ENCODE results near the gene PLA2G2C. TPM values are rescaled to one million over a fixed set of nuclear protein-coding genes. Genes with fewer than 3 reads are reported as not detected.

Gene PLA2G2C
- total RNA-seq, 1 donor from 2014 or later = not detected

DNA sequence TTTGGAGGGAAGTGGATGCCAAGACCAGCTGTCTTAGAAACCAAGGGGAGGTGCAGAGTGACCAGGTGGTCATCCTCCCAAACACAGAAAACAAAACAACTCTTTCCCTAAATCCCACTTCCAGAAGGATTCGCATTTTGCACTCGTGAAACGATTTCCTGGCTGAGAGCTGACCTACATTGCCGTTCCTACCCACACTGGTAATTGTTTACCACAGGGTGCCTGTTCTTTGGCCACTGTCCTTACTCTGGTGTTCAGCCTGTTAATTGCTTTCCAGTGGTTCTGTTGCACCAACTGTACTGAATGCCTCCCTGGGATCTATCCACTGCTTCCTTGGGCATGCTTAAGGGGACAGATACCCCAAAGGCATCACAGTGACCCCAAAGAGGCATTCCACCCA, 23.2 kb upstream of the PLA2G2C start:
- DNase-seq (no peak), ATAC-seq (ENCODE audit: low read depth) (no peak)
- intact Hi-C loops (cut with micrococcal nuclease) = no loop called here
- Mint-ChIP-seq H3K27ac (no peak overlapping the region), H3K9me3 (no peaks in the 10 kb centered on the region), H3K36me3 (ENCODE audit: low read depth) (no peaks in the 10 kb centered on the region), H3K27me3 (peaks cover 25% of the 10 kb centered on the region), H3K4me1 (peaks cover 14% of the 10 kb centered on the region), H3K4me3 (no peak overlapping the region)
- CTCF ChIA-PET = no interaction called here
- POLR2A ChIA-PET = no interaction called here
- TF ChIP-seq CTCF (IDR thresholded peaks at IDR 0.05) = no peak

GRCh38 chr1:20207546-20207945, 21.2 kb upstream of the PLA2G2C start:
- H3K27ac Mint-ChIP-seq = no peak overlapping the region
- TF ChIP-seq CTCF (IDR thresholded peaks at IDR 0.05) = no peak
- POLR2A ChIA-PET = no interaction called here
- no peaks in the 10 kb centered on the region for H3K36me3 Mint-ChIP-seq (ENCODE audit: low read depth)
- intact Hi-C loops (cut with micrococcal nuclease) = no loop called here
- no peak overlapping the region for H3K4me3 Mint-ChIP-seq
- no peak for ATAC-seq (ENCODE audit: low read depth)
- no peaks in the 10 kb centered on the region for H3K9me3 Mint-ChIP-seq
- DNase-seq = no peak
- peaks cover 38% of the 10 kb centered on the region for H3K27me3 Mint-ChIP-seq
- H3K4me1 Mint-ChIP-seq = peaks cover 6% of the 10 kb centered on the region
- CTCF ChIA-PET = no interaction called here

GRCh38 chr1:20202166-20202565, 15.8 kb upstream of the PLA2G2C start:
- no peaks in the 10 kb centered on the region for H3K4me1 Mint-ChIP-seq
- ATAC-seq (ENCODE audit: low read depth) (no peak), DNase-seq (no peak)
- H3K9me3 Mint-ChIP-seq = no peaks in the 10 kb centered on the region
- ChIA-PET CTCF (no interaction called here), POLR2A (no interaction called here)
- no peak overlapping the region for H3K27ac Mint-ChIP-seq
- no peaks in the 10 kb centered on the region for H3K36me3 Mint-ChIP-seq (ENCODE audit: low read depth)
- TF ChIP-seq CTCF (IDR thresholded peaks at IDR 0.05) = no peak
- intact Hi-C loops (cut with micrococcal nuclease) = no loop called here
- H3K27me3 Mint-ChIP-seq = peaks cover 35% of the 10 kb centered on the region
- H3K4me3 Mint-ChIP-seq = no peak overlapping the region

GRCh38 chr1:20200966-20201365, 14.6 kb upstream of the PLA2G2C start:
- Mint-ChIP-seq H3K4me1 (no peaks in the 10 kb centered on the region), H3K27ac (no peak overlapping the region), H3K4me3 (no peak overlapping the region), H3K9me3 (no peaks in the 10 kb centered on the region), H3K27me3 (peaks cover 33% of the 10 kb centered on the region), H3K36me3 (ENCODE audit: low read depth) (no peaks in the 10 kb centered on the region)
- ATAC-seq (ENCODE audit: low read depth) (no peak), DNase-seq (no peak)
- TF ChIP-seq CTCF (IDR thresholded peaks at IDR 0.05) = no peak
- intact Hi-C loops (cut with micrococcal nuclease) = no loop called here
- ChIA-PET CTCF (no interaction called here), POLR2A (no interaction called here)

GRCh38 chr1:20199840-20200239, 13.5 kb upstream of the PLA2G2C start:
- ATAC-seq (ENCODE audit: low read depth) = no peak
- TF ChIP-seq CTCF (IDR thresholded peaks at IDR 0.05) = no peak
- ChIA-PET CTCF (interaction anchor here (0.6 kb wide), 1 partner anchor 282 kb away, joined by 3 read pairs; no protein-coding TSS in a partner anchor), POLR2A (no interaction called here)
- H3K4me1 Mint-ChIP-seq = peaks cover 5% of the 10 kb centered on the region
- intact Hi-C loops (cut with micrococcal nuclease) = no loop called here
- H3K36me3 Mint-ChIP-seq (ENCODE audit: low read depth) = no peaks in the 10 kb centered on the region
- peaks cover 39% of the 10 kb centered on the region for H3K27me3 Mint-ChIP-seq
- H3K9me3 Mint-ChIP-seq = no peaks in the 10 kb centered on the region
- H3K27ac Mint-ChIP-seq = no peak overlapping the region
- DNase-seq = no peak
- no peak overlapping the region for H3K4me3 Mint-ChIP-seq

Data from activated B cell treated with CpG ODN at 0.5 μM for 24 hours (primary cell).